Inferior parietal cortex (tissue), 1 donor: ENCODE measurements around the gene DICER1.
"Not testable (repeated sequence)": the region's sequence is repeated elsewhere in the genome, so short reads cannot be mapped to it uniquely, and the experiment has no call there.

Experiments
- DNase-seq: peaks from one replicate; pipeline ENCODE4 v3.0.0-alpha.2; 2016; ENCODE audit errors: extremely low spot score

DICER1 gene

DNA sequence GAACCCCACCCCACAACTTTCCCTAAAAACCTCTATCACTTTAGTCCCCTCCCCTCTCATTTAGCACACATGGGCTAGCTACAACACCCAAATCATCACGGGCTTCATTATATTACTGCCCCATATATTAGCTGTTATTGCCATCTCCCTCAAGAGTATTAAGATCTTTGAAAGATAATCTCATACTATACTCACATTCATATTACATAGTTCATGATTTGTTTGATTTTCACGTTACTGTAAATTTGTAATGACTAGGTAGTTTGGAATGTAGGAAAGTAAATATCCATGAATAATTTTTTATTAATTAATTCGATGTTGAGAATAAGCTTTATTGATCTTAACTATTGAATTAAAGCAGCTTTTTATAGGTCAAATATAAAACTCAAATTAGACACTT lies 7.9 kb downstream of the DICER1 start:
- no peak for DNase-seq

DNA sequence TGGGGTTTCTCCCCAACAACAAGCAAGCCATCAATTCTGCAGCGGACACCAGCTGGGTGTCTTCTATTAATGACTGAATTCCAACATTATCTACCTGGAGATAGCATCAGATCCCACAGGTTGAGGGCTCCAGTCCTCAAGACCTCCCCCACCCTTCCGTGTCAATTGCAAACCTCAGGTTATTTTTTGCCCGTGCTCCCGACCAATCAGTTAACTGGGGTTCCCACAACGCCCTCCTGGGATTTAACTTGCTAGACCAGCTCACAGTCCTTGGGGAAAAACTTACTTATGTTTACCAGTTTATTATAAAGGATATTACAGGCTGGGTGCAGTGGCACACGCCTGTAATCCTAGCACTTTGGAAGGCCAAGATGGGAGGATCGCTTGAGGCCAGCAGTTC lies 9.7 kb downstream of the DICER1 start:
- DNase-seq: no peak

DNA sequence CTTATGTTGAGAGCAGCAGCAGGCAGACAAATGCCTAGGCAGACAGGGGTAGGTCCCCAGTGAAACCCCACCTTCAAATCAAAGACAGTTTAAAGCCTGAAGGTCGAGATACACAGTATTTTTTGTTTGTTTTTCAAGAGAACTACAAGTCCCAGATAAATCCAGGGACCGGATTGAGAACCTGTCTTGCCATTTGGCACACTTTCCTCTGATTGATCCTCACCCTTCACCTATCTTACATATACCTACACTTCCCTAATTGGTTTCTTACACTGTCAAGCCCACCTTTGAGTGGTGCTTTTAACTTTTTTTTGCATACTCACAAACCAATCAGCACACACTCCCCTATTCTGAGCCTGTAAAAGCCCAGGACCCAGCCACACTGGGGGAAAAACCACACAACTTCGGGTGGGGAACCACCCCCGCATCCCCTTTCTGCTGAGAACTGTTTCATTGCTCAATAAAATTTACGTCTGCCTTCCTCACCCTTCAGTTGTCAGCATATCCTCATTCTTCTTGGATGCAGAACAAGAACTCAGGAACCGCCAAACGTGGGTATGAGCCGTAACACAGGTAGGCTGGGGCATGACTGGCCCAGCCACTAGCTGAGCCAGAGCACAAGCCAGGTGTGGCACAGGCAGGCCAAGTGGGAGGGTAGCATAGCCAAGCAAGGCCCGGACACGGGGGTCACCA lies 11.1 kb downstream of the DICER1 start:
- no peak for DNase-seq

DNA sequence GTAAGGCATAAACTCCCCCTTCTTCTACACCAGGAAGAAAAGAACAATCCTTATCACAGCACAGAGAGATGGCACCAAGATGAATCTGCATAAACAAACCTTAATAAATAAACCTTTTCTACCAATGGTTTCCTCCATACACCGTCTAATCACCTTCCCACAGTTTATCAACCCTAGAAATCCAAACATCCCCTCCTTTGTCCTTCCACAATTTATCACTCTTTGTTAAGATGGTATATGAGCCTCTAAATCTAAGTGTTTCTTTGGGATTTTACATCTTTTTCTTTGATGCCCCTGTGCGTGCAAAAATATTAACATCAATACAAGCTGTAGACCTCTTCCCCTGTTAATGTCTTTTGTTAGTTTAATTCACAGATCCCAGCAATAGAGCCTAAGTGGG lies 12.5 kb downstream of the DICER1 start:
- DNase-seq: no peak

DNA sequence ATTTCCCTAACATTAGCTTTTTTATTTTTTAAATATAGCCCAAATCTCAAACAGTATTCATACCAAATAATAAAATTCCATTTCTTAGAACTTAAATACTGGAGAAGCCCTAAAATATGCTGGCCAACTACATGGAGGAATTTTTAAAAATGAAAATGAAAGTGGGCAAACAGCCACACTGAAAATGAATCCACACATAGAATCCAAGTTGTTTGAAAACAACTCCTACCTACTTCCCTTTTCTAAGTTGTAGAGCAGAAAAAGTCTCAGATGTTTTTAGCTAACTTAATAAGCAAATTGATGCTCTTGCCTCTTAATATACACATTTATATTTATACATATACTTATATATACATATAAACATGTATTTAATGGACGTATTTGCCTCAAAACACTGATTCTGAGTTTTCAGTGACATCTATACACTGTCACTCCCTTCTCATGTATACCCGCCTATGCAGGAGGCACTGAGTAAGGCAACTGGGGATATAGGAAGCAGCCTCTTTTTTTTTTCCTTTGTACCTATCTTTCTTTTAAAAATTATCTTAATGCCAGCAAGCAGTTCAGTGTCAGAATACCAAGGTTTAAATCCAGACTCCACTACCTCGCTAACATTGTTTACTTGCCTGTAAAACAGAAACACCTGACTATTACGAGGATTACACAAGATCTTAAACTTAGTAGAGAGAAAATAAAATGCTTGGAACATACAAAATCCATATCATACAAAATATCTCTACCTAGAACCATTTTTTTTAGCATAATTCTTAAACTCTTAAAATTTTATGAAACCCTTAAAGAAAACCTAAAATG lies 13.3 kb downstream of the DICER1 start:
- no peak for DNase-seq

DNA sequence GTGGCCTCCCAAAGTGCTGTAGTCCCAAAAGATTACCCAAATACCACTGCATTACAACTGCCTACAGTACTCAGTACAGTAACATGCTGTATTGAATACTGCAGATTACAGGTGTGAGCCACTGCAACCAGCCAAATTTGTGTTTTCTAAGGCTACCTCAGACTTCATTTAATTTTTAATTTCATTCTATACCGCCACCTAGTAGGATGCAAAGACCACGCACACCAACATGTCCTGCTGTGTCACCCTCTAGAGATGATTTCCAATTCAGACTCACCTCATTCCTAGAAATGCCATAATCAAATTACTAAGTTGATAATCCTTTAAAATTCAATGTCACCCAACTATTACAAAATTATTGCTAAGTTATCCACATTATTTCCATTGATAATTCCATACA lies 15.1 kb downstream of the DICER1 start:
- DNase-seq: no peak

DNA sequence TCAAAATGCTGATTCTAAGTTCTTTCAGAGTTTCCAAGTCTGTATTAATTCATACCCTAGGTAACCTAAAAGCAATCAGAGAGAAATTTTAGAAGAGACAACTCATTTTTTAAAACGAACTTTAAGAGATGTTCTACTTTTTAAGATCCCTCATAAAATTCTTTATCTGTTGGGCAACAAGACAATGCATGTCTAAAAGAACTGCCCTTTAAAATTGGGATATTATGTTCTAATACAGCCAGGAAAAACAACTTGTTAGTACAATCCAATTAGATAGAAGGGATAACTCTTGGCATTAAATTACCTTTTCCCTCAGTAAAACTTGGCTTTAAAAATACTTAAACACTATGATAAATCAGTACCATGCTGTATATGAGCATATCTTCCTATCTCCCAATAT lies 15.6 kb downstream of the DICER1 start:
- DNase-seq: no peak

DNA sequence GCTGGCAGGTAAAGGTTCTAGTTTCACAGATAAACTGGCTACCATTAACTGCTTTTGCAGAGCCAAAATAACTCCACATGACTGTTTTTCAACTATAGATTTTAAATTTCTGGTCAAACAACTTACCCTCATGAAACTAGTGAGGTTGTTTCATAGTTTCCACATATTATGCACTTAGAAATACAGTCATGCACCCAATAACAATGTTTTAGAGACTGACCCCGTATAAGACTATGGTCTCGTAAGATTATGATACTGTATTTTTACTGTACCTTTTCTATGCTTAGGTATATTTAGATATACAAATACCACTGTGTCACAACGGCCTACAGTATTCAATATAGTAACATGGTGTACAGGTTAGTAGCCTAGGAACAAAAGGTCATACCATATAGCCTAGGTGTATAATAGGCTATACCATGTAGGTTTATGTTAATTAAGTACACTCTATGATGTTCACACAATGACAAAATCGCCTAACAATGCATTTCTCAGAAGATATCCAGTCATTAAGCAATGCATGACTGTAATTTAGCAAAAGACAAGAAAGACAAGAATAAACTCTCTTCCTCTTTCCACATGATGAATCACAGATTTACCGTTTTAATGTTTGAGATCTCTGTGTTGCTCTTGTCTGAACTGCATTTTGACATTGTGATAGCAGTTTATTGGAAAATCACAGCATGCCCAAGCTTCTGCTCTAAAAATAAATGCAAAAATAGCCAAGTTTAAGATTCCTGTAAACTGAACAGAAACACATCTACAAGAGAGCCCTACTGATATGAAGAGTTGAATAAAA lies 17.1 kb downstream of the DICER1 start:
- no peak for DNase-seq

DNA sequence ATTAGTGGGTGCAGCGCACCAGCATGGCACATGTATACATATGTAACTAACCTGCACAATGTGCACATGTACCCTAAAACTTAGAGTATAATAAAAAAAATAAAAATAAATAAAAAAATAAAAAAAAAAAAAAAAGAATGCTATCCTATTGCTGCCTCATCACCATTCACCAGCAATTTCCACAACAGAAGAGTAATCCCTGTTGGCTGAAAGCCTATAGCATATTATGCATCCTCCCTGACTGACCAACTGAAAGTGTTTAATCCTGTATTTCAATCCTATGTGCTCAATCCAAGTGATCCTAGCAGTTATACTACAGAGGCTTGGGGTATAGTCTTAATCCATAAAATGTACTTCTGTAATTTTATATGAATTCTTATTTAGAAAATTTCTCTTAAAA lies 18.5 kb downstream of the DICER1 start:
- no peak for DNase-seq

DNA sequence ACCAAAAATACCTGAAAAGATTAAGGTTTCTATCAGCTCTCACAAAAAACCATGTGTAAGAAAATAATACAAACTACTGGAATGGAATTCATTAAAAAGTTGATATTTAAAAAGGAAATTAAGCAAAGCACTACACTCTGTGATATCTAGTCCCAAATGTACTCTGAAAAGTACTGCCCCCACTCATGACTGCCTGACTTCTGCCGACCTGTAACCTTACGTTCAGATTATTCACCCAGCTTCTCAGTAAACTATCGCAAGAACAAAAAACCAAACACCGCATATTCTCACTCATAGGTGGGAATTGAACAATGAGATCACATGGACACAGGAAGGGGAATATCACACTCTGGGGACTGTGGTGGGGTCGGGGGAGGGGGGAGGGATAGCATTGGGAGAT lies 18.9 kb downstream of the DICER1 start:
- not testable (repeated sequence) for DNase-seq

DNA sequence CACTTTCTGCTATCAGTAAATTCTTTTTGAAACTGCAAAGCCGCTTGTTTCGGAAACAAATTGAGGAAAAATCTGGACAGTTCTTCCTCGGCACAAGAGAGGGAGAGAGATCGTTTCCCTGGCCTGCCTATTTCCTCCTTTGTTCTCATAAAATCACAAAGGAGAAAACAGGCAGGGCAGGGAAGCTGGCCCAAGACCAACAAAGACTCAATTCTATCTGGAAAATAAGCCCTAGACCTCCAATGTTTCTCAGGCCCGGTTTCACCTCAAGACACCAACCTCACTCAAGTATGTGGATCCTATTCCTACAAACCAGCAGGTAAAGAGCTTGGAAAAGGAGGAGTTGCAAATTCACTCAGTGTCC lies 19.5 kb downstream of the DICER1 start:
- DNase-seq: no peak

DNA sequence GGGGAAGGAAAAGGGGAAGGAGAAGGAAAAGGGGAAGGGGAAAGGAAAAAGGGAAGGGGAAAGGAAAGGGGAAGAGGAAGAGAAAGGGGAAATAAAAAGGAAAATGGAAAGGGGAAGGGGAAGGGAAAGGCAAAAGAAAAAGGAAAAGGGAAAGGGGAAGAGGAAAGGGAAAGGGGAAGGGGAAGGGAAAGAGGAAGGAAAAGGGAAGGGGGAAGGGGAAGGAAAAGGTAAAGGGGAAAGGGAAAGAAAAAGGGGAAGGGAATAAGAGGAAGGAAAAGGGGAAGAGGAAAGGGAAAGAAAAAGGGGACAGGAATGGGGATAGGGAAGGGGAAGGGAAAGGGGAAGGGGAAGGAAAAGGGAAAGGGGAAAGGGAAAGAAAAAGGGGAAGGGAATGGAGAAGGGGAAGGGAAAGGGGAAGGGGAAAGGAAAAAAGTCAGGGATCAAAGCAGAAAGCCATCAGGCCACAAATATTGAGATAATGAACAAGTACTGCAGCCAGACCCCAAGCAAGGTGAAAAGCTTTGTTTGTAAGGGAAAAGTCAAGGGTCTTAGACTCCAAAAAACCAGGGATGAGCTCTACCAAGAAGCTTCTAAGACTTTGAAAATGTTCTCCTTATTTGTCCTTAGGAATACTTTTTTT lies 20.0 kb downstream of the DICER1 start:
- DNase-seq: no peak

DNA sequence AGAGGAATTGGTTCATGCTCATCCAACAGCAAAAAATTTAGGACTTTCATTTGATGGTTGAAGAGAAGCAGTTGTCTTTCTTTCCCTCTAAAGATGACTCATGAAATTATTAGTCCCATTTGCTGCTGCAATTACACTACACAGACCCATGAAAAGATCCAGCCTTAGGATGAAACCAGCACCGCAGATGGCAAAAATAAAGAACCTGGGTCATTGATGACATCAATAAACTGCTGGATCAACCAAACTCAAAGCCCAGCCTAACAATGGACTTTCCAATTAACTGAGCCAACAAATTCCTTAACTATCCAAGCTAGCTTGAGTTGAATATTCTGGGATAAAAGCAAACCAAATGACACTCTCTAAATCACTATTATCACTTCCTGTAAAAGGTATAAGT lies 20.7 kb downstream of the DICER1 start:
- no peak for DNase-seq

DNA sequence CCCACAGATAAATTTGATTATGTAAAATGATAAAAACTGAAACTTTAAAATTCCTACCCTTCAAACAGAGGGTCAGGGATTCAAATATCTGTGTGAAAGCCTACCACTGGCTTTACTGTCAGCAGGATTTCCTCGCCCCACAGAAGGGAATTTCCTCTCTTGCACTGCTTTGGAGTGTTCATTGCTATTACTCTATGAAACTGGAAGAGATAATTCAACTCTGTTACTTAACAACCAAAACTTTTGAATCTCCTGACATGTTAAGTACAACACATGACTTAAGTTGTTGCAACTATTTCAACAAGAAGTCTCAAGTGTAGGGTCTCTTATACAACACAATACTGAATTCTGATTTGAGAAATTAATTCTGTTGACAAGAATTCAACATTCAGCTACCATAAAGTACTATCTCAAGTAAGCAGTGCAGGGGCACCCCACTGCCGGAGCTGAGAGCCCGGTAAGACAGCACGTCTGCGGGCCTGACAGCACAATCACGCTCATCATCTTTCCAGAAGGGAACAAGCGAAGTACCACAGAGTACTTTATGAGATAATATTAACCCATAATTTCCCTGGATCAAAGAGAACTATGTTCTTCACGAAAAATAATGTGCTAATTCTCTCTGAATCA lies 22.9 kb downstream of the DICER1 start:
- no peak for DNase-seq

DNA sequence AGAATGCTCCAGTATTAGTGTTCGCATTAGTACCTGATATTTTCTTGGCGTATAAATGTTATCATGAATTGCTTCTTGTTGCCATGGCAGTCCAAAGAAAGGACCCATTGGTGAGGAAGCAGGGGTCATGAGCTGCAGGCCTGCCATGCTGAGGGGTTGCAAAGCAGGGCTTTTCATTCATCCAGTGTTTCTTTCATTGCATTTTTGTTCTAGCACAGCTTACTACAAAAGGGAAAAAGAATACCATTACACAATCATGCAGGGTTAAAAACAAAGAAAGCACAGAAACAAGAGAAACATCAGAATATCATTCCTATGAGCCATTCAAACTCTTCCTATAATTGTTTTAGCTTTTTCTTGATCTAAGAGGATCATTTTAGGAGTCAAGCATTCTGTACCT lies 24.0 kb downstream of the DICER1 start:
- DNase-seq: no peak

DNA sequence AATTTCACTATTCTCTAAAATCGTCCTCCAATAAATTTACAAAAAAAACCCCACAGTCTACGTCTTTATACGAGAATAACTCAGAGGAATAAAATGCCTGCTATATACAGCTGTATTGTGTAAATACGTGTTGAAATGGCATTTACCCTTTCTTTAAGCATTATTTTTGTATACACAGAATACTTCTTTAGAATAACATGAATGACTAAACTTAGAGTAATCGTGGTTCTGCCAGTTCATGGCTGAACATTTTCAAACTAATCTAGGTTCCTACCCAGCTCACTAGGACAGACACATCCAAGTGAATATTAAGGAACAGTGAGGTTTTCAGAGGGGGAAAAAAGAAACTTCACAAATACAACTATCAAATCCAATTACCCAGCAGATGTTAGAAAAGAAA lies 24.6 kb downstream of the DICER1 start:
- DNase-seq: no peak

DNA sequence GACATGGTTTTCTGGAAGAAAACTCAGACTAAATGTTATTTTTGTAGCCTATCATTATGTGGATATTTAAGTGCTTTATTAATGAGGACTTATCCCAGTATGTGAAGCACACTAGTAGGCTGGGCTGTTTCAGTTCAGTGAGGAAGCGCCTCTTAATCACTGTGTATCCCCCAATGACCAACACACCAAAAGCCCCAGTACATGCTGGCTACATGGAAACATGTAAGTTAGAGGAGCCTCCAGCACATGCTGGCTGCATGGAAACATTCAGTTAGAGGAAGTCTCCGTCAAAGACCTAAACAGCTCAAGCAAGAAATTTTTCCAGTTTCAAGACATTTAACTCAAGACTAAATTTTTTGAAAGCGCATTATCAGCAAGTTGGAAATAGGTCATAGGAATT lies 26.8 kb downstream of the DICER1 start:
- DNase-seq: no peak

DNA sequence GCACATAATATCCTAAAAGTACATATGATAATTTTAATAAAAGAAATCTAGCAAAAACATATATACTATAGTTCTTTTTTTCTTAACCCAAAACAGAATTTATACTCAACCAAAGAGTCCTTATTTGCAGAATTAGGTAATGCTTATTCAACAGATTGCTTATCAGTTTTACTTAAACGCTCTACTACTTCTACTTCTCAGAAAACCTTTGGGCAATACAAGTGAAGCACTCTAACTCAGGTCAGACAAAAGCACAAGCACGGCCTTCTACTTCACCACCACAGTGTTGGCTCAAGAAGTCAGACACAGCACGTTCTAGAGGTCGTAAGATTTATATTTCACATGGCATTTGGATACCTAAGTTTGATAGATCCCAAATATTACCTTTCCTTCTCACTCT lies 29.2 kb downstream of the DICER1 start:
- no peak for DNase-seq

DNA sequence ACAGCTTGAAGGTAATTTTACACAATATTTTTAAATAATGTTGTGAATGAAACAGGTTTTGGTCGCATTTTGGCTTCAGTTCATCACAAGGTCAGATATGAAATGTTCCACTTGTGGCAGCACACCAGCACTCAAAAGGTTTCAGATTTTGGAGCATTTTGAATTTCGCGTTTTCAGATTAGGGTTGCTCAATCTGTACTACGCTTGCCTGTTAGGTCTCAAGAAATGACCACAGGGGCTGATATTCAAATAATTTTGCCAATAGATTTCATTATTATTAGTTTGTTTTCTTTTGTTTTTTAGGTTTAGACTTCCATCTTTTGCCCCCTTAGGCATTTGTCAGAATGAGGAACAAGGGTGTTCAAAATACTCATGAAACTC lies 29.8 kb downstream of the DICER1 start:
- DNase-seq: no peak

DNA sequence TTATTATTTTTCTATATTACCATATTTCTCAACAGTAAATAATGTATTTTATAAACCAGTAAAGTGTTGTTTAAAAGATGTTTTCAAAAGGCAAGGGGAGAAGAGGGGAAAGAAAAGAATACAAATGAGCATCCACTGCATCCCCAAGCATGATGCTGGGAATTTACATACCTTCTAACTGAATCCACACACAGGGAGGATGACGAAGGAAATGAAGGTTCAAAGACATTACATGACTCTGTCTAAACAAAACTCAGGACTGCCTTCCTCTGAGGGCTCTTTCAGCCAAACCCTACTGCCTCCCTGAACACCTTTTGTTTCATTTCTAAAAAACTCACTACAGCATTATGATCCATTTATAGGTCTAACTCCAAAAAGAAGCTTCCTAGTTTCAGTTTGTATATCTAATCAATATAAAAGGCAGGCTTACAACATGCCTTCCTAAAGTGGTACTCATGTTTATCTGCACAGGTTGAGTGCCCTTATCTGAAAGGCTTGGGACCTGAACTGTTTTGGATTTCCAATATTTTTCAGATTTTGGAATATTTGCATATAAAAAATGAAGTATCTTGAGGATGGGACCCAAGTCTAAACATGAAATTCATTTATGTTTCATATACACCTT lies 30.3 kb downstream of the DICER1 start:
- no peak for DNase-seq

DNA sequence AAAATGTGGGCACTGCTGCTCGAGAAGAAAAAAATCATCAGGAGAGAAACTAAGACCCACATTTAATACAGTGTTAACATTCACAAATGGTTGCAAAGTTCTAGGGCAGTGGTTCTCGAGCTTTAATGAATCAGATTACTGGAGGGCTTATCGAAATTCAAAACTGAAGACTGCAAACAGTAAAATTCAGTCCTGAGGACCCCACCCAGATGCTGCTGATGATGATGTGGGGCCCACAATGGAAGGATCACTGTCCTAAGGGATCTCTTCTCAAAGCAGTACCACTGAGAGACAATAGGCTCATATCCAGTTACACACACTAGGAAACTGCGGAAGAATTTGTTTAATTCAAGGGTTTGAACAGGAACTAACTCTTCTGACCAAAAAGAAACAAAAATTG lies 31.4 kb downstream of the DICER1 start:
- DNase-seq: no peak
